ENCODE results near the gene ZNF407.

GRCh38 chr18:75070235-75070624 is 472.6 kb downstream of the ZNF407 start:
- TF ChIP-seq NFRKB (IDR thresholded peaks at IDR 0.05) (no peak), PKNOX1 (IDR thresholded peaks at IDR 0.05) (no peak), BHLHE40 (IDR thresholded peaks at IDR 0.05; ENCODE audit: borderline replicate concordance) (no peak), FOXM1 (IDR thresholded peaks at IDR 0.05; ENCODE audit: borderline replicate concordance) (no peak), FOXA1 (IDR thresholded peaks at IDR 0.05) (no peak), FOXK2 (IDR thresholded peaks at IDR 0.05) (no peak), TARDBP (IDR thresholded peaks at IDR 0.05) (no peak), SP1 (IDR thresholded peaks at IDR 0.05) (no peak), HDGF (IDR thresholded peaks at IDR 0.05; ENCODE audit: borderline replicate concordance) (no peak), SUZ12 (IDR thresholded peaks at IDR 0.05) (no peak), LEF1 (IDR thresholded peaks at IDR 0.05; ENCODE audit: borderline replicate concordance) (no peak), ELF4 (IDR thresholded peaks at IDR 0.05) (no peak), CTBP1 (IDR thresholded peaks at IDR 0.05; ENCODE audit: borderline replicate concordance) (no peak), ZNF384 (IDR thresholded peaks at IDR 0.05) (no peak)
